LNCAP (cell line): ENCODE data around the gene RCAN2.

Experiments used
- CTCF ChIP-seq: fragments of 450-650 bp; IDR thresholded peaks from 2 replicates; pipeline ENCODE4 v1.5.1; 2017; ENCODE audit warnings: mild to moderate bottlenecking

RCAN2 gene

GRCh38 chr6:46215213-46215612 is 276.0 kb downstream of the RCAN2 start:
- TF ChIP-seq CTCF, result no peak

GRCh38 chr6:46211917-46212316 is 279.3 kb downstream of the RCAN2 start:
- no peak for TF ChIP-seq CTCF

- TF ChIP-seq CTCF, result no peak
These were observed 281.0 kb downstream of the RCAN2 start for GRCh38 chr6:46210294-46210693.

GRCh38 chr6:46208303-46208702 is 282.9 kb downstream of the RCAN2 start:
- TF ChIP-seq CTCF, result no peak

GRCh38 chr6:46207174-46207573 is 284.1 kb downstream of the RCAN2 start:
- TF ChIP-seq CTCF, result no peak; the same call in 1 of the 2 replicates

GRCh38 chr6:46204880-46205650 is 286.2 kb downstream of the RCAN2 start:
- no peak for TF ChIP-seq CTCF

- no peak for TF ChIP-seq CTCF
These were observed 287.7 kb downstream of the RCAN2 start for GRCh38 chr6:46203391-46204177.
